K562 (cell line): ENCODE measurements around the gene GPATCH11. TPM values are rescaled to one million over a fixed set of nuclear protein-coding genes. Genes with fewer than 3 reads are reported as not detected.

ENCODE experiments used
- ATAC-seq: fragments of 200-7000 bp; cut with Tn5 transposase; 3 replicates; pipeline ENCODE4 v1.9.1; 2020; ENCODE audit warnings: moderate library complexity
- BruUV-seq: library from RNA; stranded (reverse); fragments of 400-500 nt; replicated peaks from 2 replicates; lab custom pipeline; 2021; lab: Mats Ljungman, UMichigan
- CTCF ChIA-PET: fragments of 300-600 bp; formaldehyde crosslinking; extraction: SDS; loops from one replicate; lab custom pipeline; 2021; ENCODE audit warnings: low intra/inter-chr PET ratio; lab: Yijun Ruan, JAX
- POLR2A ChIA-PET: fragments of 300-600, 350-650 bp; sonication (Branson Sonifier 250); formaldehyde crosslinking; extraction: SDS; loops from one replicate; lab custom pipeline; 2021; ENCODE audit warnings: antibody characterized with exemption, inconsistent platforms; lab: Yijun Ruan, JAX
- DNase-seq, 4 experiments: peaks; one replicate each; pipeline versions ENCODE4 v3.0.0 to v3.0.0-alpha.2; 2011 to 2018; ENCODE audit warnings: low spot score in 3 of 4, mixed read lengths in 3 of 4; ENCODE audit errors: extremely low read depth in 1 of 4
- FAIRE-seq: peaks from 2 replicates; lab custom pipeline; 2011; peaks lifted over from hg19 to GRCh38; lab: Jason Lieb, UNC
- H2AFZ ChIP-seq: 2 replicates; pipeline ENCODE4 v1.6.0; 2011; ENCODE audit warnings: low read depth, low read length, control low read depth, inconsistent platforms
- H3K27ac ChIP-seq: fragments of 200-600 bp; 3 replicates; pipeline ENCODE4 v1.8.0; 2011; ENCODE audit warnings: low read depth, mild to moderate bottlenecking, control low read depth, inconsistent platforms, low read length, moderate library complexity, mixed read lengths; ENCODE audit errors: extremely low read depth
- H3K27me3 ChIP-seq, 2 experiments: fragments of 300-600 bp in 1 of 2; 2 replicates in 1 of 2; 3 replicates in 1 of 2; pipeline versions ENCODE4 v1.6.0 to v1.8.0; 2011; ENCODE audit warnings: inconsistent platforms in 2 of 2, low read length in 2 of 2, mild to moderate bottlenecking in 1 of 2, mixed read lengths in 1 of 2, moderate library complexity in 1 of 2; ENCODE audit not compliant: control insufficient read depth in 2 of 2, insufficient read depth in 2 of 2
- H3K36me3 ChIP-seq: fragments of 300-600 bp; 3 replicates; pipeline ENCODE4 v1.8.0; 2011; ENCODE audit warnings: mild to moderate bottlenecking, low read length, inconsistent platforms; ENCODE audit not compliant: control insufficient read depth, insufficient read depth
- H3K4me1 ChIP-seq, 2 experiments: fragments of 200-600 bp in 1 of 2; replicated peaks in 1 of 2; 2 replicates in 1 of 2; 3 replicates in 1 of 2; pipeline versions ENCODE4 v1.5.1 to v1.8.0; 2011; ENCODE audit warnings: inconsistent platforms in 2 of 2, low read length in 2 of 2, mild to moderate bottlenecking in 1 of 2, mixed read lengths in 1 of 2, moderate library complexity in 1 of 2; ENCODE audit not compliant: control insufficient read depth in 2 of 2, insufficient read depth in 2 of 2
- H3K4me2 ChIP-seq: 2 replicates; pipeline ENCODE4 v1.6.1; 2011; ENCODE audit warnings: low read length, control low read depth, inconsistent platforms, mixed read lengths; ENCODE audit not compliant: insufficient read depth
- H3K4me3 ChIP-seq: fragments of 200-600 bp; sonication (generic), shearing (Covaris generic); 2 replicates; pipeline ENCODE4 v1.5.1; 2016; ENCODE audit warnings: control low read depth, inconsistent platforms
- H3K79me2 ChIP-seq: fragments of 200-600 bp; 3 replicates; pipeline ENCODE4 v1.8.0; 2011; ENCODE audit warnings: low read length, inconsistent platforms; ENCODE audit not compliant: control insufficient read depth, insufficient read depth
- H3K9ac ChIP-seq, 2 experiments: 2 replicates each; pipeline versions ENCODE4 v1.6.0 to v1.6.1; 2011; ENCODE audit warnings: low read depth in 2 of 2, low read length in 2 of 2, control low read depth in 1 of 2, inconsistent platforms in 1 of 2, mild to moderate bottlenecking in 1 of 2, mixed read lengths in 1 of 2; ENCODE audit not compliant: insufficient read depth in 1 of 2
- H3K9me1 ChIP-seq: one replicate; pipeline ENCODE4 v1.6.0; 2011; ENCODE audit warnings: inconsistent platforms, mild to moderate bottlenecking, low read length, moderate library complexity; ENCODE audit not compliant: control insufficient read depth, insufficient read depth
- H3K9me3 ChIP-seq: replicated peaks from 2 replicates; pipeline ENCODE4 v1.5.1; 2011; ENCODE audit warnings: low read depth, low read length, inconsistent platforms; ENCODE audit not compliant: control insufficient read depth, insufficient read depth
- H4K20me1 ChIP-seq: replicated peaks from 2 replicates; pipeline ENCODE4 v1.6.1; 2011; ENCODE audit warnings: low read length, inconsistent platforms, mixed read lengths; ENCODE audit not compliant: control insufficient read depth, insufficient read depth
- BACH1 ChIP-seq: fragments of 200-800 bp; sonication (Bioruptor generic); IDR thresholded peaks from 2 replicates; pipeline ENCODE4 v1.6.1; 2016; ENCODE audit warnings: missing genetic modification characterization, missing compliant biosample characterization
- CTBP1 ChIP-seq: fragments of 450-650 bp; IDR thresholded peaks from 2 replicates; pipeline ENCODE4 v1.6.1; 2016; ENCODE audit warnings: borderline replicate concordance
- ETV6 ChIP-seq, 3 experiments: fragments of 150-350 bp in 1 of 3; sonication (generic) in 1 of 3; formaldehyde crosslinking in 1 of 3; IDR thresholded peaks; 2 replicates each; pipeline versions ENCODE4 v1.6.1 to v1.8.0; 2014 to 2022; ENCODE audit warnings: borderline replicate concordance in 2 of 3, low read depth in 2 of 3, antibody characterized with exemption in 1 of 3, low read length in 1 of 3, mild to moderate bottlenecking in 1 of 3, missing genetic modification reagents in 1 of 3
- KLF13 ChIP-seq: fragments of 450-650 bp; IDR thresholded peaks from 2 replicates; pipeline ENCODE4 v1.6.1; 2016; ENCODE audit warnings: missing genetic modification characterization, low read depth, mild to moderate bottlenecking, missing compliant biosample characterization, moderate library complexity, borderline replicate concordance
- TCF7 ChIP-seq: sonication (generic); IDR thresholded peaks from 2 replicates; pipeline ENCODE4 v1.6.1; 2016; ENCODE audit warnings: antibody characterized with exemption, borderline replicate concordance
- ZNF586 ChIP-seq: fragments of 450-650 bp; formaldehyde crosslinking; conservative IDR thresholded peaks from 2 replicates; pipeline ENCODE4 v1.4.0; 2020; ENCODE audit warnings: mild to moderate bottlenecking, moderate library complexity
- WGBS: fragments of 100-300 bp; shearing (Covaris generic); methylation state at CpG from one replicate; pipeline ENCODE4 v1.1.6; 2016; ENCODE audit warnings: low coverage, mixed read lengths; ENCODE audit not compliant: insufficient coverage; ENCODE audit errors: missing lambda C conversion rate; 5-methylcytosine and 5-hydroxymethylcytosine counted together
- in situ Hi-C: fragments of 300-500 bp; cut with MboI; formaldehyde crosslinking; loops from 4 replicates; pipeline ENCODE4 v1.15.0; 2018; ENCODE audit warnings: inconsistent platforms, mixed read lengths
- intact Hi-C: fragments of 100-400 bp; cut with micrococcal nuclease; formaldehyde crosslinking; loops from 2 replicates; pipeline ENCODE4 v1.14.2; 2022
- polyA plus RNA-seq, 8 experiments: library from polyadenylated mRNA; depleted of rRNA in 4 of 8; stranded (reverse) in 5 of 8; unstranded in 3 of 8; fragments of >200 nt; fragmentation: Nextera tagmentation in 2 of 8; fragmentation: Illumina TruSeq in 1 of 8; extraction: Ambion mirVana in 2 of 8; extraction: Trizol in 1 of 8; gene quantifications; 2 replicates each; pipeline versions ENCODE4 v1.2.1 to v1.2.3, GENCODE V29; 2011 to 2014; ENCODE audit warnings: inconsistent platforms in 1 of 8, missing spikeins in 1 of 8
- total RNA-seq, 7 experiments: library from RNA; depleted of rRNA in 6 of 7; stranded (reverse); fragments of >200 nt in 6 of 7; fragmentation: Illumina TruSeq in 2 of 7; extraction: Trizol in 2 of 7; gene quantifications; 2 replicates each; pipeline versions ENCODE4 v1.2.1 to v1.2.3, GENCODE V29; 2011 to 2021; ENCODE audit warnings: low replicate concordance in 1 of 7

The GPATCH11 gene
- total and polyA plus RNA-seq, 9 of the 15 experiments (the other 6 are each of a cell fraction or from before 2014, with no cell fraction given) = 7.9 to 23.9 (median 15.2) TPM

- no peaks in the 10 kb centered on the region for H3K27me3 ChIP-seq
- H4K20me1 ChIP-seq = no peaks in the 10 kb centered on the region
- H3K4me1 ChIP-seq = no peaks in the 10 kb centered on the region
- no peak for ATAC-seq
- no peaks in the 10 kb centered on the region for H3K9me1 ChIP-seq
- intact Hi-C loops (no loop called here), in situ Hi-C loops (no loop called here)
- no peak overlapping the region for H3K4me2 ChIP-seq
- no peaks in the 10 kb centered on the region for H3K79me2 ChIP-seq
- H3K9ac ChIP-seq = no peak overlapping the region
- H3K27ac ChIP-seq = no peak overlapping the region
- BruUV-seq = no TSS peak
- no peaks in the 10 kb centered on the region for H3K9me3 ChIP-seq
- ChIA-PET CTCF (no interaction called here), POLR2A (no interaction called here)
- no peak for TF ChIP-seq CTBP1
- no peak for TF ChIP-seq KLF13 (tag)
- TF ChIP-seq ZNF586 (CRISPR knock-in tag) = no peak
- WGBS = 95% methylated on average over 1 of the region's 1 CpG
- H3K36me3 ChIP-seq = peaks cover 44% of the 10 kb centered on the region; the same call in 2 of the 3 replicates
- no peak for FAIRE-seq
- H3K4me3 ChIP-seq = no peak overlapping the region
- DNase-seq = no peak
- H2AFZ ChIP-seq = no peak overlapping the region
These were observed 59.7 kb downstream of the GPATCH11 start for GRCh38 chr2:37143974-37144373.

GRCh38 chr2:37146062-37146461 lies 61.7 kb downstream of the GPATCH11 start:
- Histone ChIP-seq H3K27me3 (no peaks in the 10 kb centered on the region), H3K36me3 (peaks cover 32% of the 10 kb centered on the region; the same call in 2 of the 3 replicates), H4K20me1 (no peaks in the 10 kb centered on the region), H3K27ac (no peak overlapping the region), H3K79me2 (peaks cover 8% of the 10 kb centered on the region), H2AFZ (no peak overlapping the region), H3K9me1 (no peaks in the 10 kb centered on the region), H3K4me1 (peaks cover 0 to 7% of the 10 kb centered on the region in 2 experiments; a peak in 2 of 5 replicates), H3K9ac (no peak overlapping the region), H3K4me2 (no peak overlapping the region), H3K9me3 (no peaks in the 10 kb centered on the region), H3K4me3 (no peak overlapping the region)
- intact Hi-C loops (no loop called here), in situ Hi-C loops (no loop called here)
- FAIRE-seq (no peak), DNase-seq (no peak), ATAC-seq (no peak)
- BruUV-seq = no TSS peak
- TF ChIP-seq ETV6 (IDR thresholded peaks at IDR 0.05; ENCODE audit: borderline replicate concordance in 1 of 2, low read depth in 2 of 2, low read length in 1 of 2) (no peak), ETV6 (CRISPR knock-in tag; IDR thresholded peaks at IDR 0.05; ENCODE audit: borderline replicate concordance) (no peak), TCF7 (no peak), BACH1 (tag) (no peak)
- ChIA-PET CTCF (no interaction called here), POLR2A (interaction anchor here (0.6 to 0.7 kb wide), 2 partner anchors 11 to 42 kb away, joined by 3 read pairs; no protein-coding TSS in a partner anchor)
- WGBS = 97% methylated on average over 2 of the region's 2 CpGs
